ENCODE results near the gene ADCY1. TPM values are rescaled to one million over a fixed set of nuclear protein-coding genes. Genes with fewer than 3 reads are reported as not detected.

Gene ADCY1
- total RNA-seq, 8 experiments from 2014 or later: 0.56 to 22.4 (median 12.1) TPM

DNA sequence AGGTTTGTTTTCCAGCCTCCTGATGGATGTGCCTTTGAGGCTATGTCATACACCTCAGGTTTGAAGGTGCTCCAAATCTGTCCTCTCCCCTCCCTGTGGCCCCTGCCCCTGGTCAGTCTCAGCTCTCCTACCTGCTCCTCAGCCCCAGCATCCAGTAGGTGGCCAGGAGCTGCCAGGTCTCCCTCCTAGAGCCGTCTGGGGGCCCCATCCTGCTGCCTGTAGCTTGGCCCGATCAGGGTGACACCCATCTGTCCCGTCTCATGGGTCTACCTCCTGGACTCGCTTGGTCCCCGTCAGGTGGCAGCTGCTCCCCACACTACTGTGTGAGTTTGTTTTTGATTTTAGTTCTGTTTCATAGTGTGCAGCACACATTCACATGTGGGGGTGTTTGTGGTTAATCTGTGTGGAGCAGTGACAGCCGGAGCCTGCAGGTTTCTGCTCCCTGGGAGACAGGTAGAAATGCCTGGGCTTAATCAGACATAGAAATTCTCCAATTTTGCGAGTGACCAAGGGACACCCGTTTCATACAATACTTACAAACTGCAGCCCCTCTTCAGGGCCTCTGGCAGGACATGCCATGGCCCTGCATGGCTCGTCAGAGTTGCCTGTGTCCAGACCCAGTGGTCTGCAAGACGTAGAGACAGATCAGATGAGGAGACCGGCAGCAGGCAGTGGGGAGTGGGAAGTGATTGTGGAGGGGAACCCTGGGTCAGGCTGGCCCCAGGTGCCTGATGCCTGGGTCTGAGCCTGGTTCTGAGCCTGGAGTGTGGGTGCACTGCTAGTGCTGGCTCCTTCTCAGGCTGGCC is 17.1 kb downstream of the ADCY1 start:
- in situ Hi-C loops (cut with MboI; ENCODE audit: low pct_unique_long_range_greater_than_20kb in 2 of 9, low sequenced_read_pairs in 9 of 9, unreplicated experiment in 9 of 9): no loop called here
- ATAC-seq (replicated peaks in 6 of 8): no peak
- WGBS, 10 experiments: 60 to 100% (median 87%) methylated on average over 1 to 6 of the region's 11 CpGs; no CpG with 5 or more reads in 4 of the 10 experiments
- Histone ChIP-seq H3K4me3 (no peak overlapping the region), H3K27ac (no peak overlapping the region), H3K4me1 (replicated peaks in 1 of 2) (no peaks in the 10 kb centered on the region)

DNA sequence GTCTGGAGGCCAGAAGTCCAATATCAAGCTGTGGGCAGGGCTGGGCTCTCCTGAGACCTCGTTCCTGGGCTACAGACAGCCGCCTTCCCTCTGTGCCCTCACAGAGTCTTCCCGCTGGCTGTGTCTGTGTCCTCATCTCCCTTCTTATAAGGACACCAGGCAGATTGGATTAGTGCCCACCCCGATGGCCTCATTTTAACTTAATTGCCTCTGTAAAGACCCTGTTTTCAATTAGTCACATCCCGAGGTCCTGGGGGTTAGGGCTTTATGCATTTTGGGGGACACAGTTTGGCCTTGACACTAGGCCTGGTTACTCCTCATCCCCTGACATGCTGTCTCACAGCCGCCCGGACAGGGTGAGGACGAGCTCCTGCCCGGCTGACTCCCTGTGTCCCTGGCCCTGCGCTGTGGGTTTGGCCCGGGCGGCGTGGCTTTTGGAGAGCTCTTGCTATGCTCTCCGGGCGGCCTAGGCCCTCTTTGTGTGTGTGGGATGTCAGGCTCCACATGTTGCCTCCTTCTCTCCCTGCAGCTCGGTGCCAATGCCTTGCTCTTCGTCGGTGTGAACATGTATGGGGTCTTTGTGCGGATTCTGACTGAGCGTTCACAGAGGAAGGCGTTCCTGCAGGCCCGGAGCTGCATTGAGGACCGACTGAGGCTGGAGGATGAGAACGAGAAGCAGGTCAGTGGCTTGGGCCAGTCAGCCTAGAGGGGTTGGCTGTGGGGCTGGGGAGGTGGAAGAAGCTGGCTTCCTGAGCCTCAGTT is 18.2 kb downstream of the ADCY1 start:
- Histone ChIP-seq H3K4me3 (no peak overlapping the region), H3K27ac (no peak overlapping the region), H3K4me1 (replicated peaks in 1 of 2) (no peaks in the 10 kb centered on the region)
- in situ Hi-C loops (cut with MboI; ENCODE audit: low pct_unique_long_range_greater_than_20kb in 2 of 9, low sequenced_read_pairs in 9 of 9, unreplicated experiment in 9 of 9): no loop called here
- no peak for ATAC-seq (replicated peaks in 6 of 8)
- WGBS, 10 experiments: 50 to 100% (median 87%) methylated on average over 1 to 8 of the region's 24 CpGs; no CpG with 5 or more reads in 4 of the 10 experiments

GRCh38 chr7:45593121-45593541 is 19.0 kb downstream of the ADCY1 start:
- WGBS, 10 experiments: 90 to 100% methylated on average over 1 to 2 of the region's 12 CpGs; no CpG with 5 or more reads in 8 of the 10 experiments
- Histone ChIP-seq H3K4me1 (replicated peaks in 1 of 2) (no peaks in the 10 kb centered on the region), H3K27ac (no peak overlapping the region), H3K4me3 (no peak overlapping the region)
- in situ Hi-C loops (cut with MboI; ENCODE audit: low pct_unique_long_range_greater_than_20kb in 2 of 9, low sequenced_read_pairs in 9 of 9, unreplicated experiment in 9 of 9): no loop called here
- ATAC-seq (replicated peaks in 6 of 8): no peak

GRCh38 chr7:45593877-45594276 is 19.7 kb downstream of the ADCY1 start:
- ATAC-seq (replicated peaks in 6 of 8): peak in 1 of 8 experiments; percentile 29
- H3K27ac ChIP-seq: no peak overlapping the region
- no peaks in the 10 kb centered on the region for H3K4me1 ChIP-seq (replicated peaks in 1 of 2)
- in situ Hi-C loops (cut with MboI; ENCODE audit: low pct_unique_long_range_greater_than_20kb in 2 of 9, low sequenced_read_pairs in 9 of 9, unreplicated experiment in 9 of 9): no loop called here
- H3K4me3 ChIP-seq: no peak overlapping the region
- 60 to 100% (median 91%) methylated on average over 1 to 6 of the region's 8 CpGs; no CpG with 5 or more reads in 5 of the 10 experiments for WGBS, 10 experiments

DNA sequence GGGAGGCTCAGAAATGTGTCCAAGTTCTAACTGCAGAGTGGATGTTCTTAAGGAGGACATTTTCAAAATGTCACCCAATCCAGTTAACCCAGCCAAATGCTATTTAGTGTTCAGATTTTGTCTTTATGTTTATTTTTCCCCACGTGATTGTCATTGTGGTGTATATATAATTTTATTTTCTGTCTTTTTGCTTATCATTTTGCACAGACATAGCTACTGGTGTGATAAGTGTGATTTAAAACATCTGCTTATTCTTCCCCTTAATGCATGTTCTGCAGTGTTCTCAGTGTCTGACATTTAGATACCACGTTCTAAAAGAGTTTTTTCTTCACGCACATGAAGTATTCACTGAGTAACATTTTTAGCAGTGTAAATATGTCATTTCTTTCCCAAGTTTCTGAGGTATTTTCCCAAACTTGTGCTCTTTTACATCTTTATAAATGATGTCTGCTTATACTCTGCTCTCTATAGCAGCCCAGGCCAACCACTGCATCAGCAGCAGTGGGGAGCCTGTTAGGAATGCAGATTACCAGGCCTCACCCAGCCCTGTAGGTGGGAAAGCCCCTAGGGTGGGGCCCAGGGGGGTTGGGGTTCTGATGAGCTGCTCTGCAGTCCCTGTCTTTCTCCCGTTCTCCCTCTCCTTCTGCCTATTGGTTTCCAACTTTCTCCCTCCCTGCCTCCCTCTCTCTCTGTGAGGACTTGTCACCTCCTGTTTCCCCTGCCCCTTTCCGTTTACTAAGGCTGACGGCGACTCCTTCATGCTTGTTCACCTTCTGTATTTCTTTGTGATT is 20.8 kb downstream of the ADCY1 start:
- WGBS, 10 experiments: 52 to 93% (median 84%) methylated on average over 2 to 7 of the region's 7 CpGs

GRCh38 chr7:45595809-45596664 is 21.9 kb downstream of the ADCY1 start:
- H3K4me1 ChIP-seq (replicated peaks in 1 of 2): no peaks in the 10 kb centered on the region
- in situ Hi-C loops (cut with MboI; ENCODE audit: low pct_unique_long_range_greater_than_20kb in 2 of 9, low sequenced_read_pairs in 9 of 9, unreplicated experiment in 9 of 9): no loop called here
- WGBS, 10 experiments: 0 to 100% (median 90%) methylated on average over 1 to 6 of the region's 9 CpGs; no CpG with 5 or more reads in 3 of the 10 experiments
- no peak overlapping the region for H3K4me3 ChIP-seq
- ATAC-seq (replicated peaks in 6 of 8): no peak
- no peak overlapping the region for H3K27ac ChIP-seq

More for the DNA sequence above, 20.8 kb downstream of the ADCY1 start:
- in situ Hi-C loops (cut with MboI; ENCODE audit: low pct_unique_long_range_greater_than_20kb in 2 of 9, low sequenced_read_pairs in 9 of 9, unreplicated experiment in 9 of 9): no loop called here
- no peak overlapping the region for H3K27ac ChIP-seq
- no peaks in the 10 kb centered on the region for H3K4me1 ChIP-seq (replicated peaks in 1 of 2)
- no peak for ATAC-seq (replicated peaks in 6 of 8)
- H3K4me3 ChIP-seq: no peak overlapping the region

DNA sequence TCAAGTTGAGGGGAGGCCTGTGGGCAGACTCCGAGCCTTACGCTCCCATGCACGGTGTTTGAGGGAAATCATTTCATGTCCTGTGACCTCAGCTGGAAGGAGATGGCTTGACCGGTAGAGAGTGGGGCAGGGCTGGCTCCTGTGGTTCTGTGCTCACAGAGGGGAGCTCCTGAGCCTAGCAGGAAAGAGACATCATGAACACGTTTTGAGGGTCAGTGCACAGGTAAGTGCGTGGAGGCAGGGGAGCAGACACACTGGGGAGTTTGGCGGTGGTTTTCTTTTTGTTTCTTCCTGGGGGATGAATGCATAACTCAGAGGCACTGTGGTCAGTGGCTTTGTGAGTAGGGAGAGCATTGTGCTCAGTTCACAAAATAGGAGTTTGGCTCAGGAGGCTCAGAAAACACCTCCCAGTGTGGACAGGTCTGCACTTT is 22.5 kb downstream of the ADCY1 start:
- Histone ChIP-seq H3K27ac (no peak overlapping the region), H3K4me1 (replicated peaks in 1 of 2) (no peaks in the 10 kb centered on the region), H3K4me3 (no peak overlapping the region)
- 0 to 100% (median 67%) methylated on average over 1 to 4 of the region's 7 CpGs; no CpG with 5 or more reads in 3 of the 10 experiments for WGBS, 10 experiments
- in situ Hi-C loops (cut with MboI; ENCODE audit: low pct_unique_long_range_greater_than_20kb in 2 of 9, low sequenced_read_pairs in 9 of 9, unreplicated experiment in 9 of 9): no loop called here
- ATAC-seq (replicated peaks in 6 of 8): no peak

DNA sequence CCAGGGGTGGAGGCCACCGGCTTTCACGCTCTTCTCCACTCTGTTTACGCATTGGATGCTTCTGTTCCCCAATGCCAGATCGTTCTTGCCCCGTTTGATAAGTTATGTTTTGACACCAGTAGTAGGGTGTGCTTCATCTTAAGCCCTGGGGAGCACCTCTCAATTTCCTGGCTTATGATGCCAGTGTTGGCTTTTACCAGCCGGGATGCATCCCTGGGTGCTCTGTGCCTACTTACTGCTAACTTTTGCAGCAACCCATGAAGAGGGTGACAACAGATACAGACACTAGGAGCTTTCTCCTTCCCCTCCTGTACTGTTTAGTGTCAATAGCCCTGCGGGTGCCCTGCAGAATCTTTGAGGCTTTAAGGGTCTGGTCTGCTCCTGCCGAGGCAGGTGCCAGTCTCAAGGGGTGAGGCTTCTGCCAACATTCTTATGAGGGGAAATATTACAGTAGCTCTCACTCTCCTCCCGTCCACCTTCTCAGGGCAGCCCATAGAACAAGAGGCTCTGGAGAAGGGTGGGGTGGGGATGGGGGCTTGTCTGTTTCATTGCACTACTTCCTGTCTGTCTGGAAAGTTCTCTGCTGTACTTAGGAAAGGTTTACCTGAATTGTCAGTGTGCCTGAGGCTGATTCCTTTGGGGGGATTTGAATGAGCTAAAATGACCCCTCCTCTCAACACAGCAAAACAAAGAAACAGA is 23.3 kb downstream of the ADCY1 start:
- Histone ChIP-seq H3K4me3 (no peak overlapping the region), H3K4me1 (replicated peaks in 1 of 2) (no peaks in the 10 kb centered on the region), H3K27ac (no peak overlapping the region)
- no peak for ATAC-seq (replicated peaks in 6 of 8)
- in situ Hi-C loops (cut with MboI; ENCODE audit: low pct_unique_long_range_greater_than_20kb in 2 of 9, low sequenced_read_pairs in 9 of 9, unreplicated experiment in 9 of 9): no loop called here
- WGBS, 10 experiments: 75 to 89% (median 83%) methylated on average over 1 to 4 of the region's 9 CpGs; no CpG with 5 or more reads in 6 of the 10 experiments

DNA sequence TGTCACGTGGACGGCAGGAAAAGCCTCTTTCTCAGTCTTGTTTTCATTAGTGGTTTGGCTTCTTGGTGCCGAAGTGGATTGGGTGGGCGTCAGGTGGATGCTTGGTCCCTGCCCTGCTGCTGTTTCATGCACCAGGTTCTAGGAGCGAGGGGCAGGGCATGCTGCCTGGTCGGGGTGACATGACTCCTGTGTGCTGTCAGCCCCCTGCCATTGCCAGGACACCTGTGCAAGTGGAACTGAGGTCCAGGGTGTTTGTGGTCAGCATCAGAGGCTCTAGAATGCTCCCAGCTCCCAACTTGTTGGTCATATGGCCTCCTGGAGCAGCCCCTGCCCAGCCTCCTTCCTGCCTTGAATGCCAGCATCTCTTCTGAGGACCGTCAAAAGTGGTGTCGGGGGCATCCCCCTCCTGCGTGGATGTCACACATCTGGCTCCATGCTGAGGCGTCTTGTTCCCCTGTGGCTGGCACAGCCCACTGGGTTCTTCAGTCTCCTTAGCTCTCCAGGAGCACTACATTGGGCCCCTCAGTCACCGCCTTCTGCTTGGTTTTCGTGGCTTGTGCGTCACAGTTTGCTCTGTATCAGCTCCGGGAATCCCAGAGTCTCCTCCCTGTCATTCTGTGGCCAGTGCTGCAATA is 24.8 kb downstream of the ADCY1 start:
- no peak overlapping the region for H3K27ac ChIP-seq
- H3K4me1 ChIP-seq (replicated peaks in 1 of 2): no peaks in the 10 kb centered on the region
- no peak overlapping the region for H3K4me3 ChIP-seq
- in situ Hi-C loops (cut with MboI; ENCODE audit: low pct_unique_long_range_greater_than_20kb in 2 of 9, low sequenced_read_pairs in 9 of 9, unreplicated experiment in 9 of 9): no loop called here
- WGBS, 10 experiments: 20 to 97% (median 87%) methylated on average over 2 to 6 of the region's 14 CpGs; no CpG with 5 or more reads in 3 of the 10 experiments
- ATAC-seq (replicated peaks in 6 of 8): no peak

DNA sequence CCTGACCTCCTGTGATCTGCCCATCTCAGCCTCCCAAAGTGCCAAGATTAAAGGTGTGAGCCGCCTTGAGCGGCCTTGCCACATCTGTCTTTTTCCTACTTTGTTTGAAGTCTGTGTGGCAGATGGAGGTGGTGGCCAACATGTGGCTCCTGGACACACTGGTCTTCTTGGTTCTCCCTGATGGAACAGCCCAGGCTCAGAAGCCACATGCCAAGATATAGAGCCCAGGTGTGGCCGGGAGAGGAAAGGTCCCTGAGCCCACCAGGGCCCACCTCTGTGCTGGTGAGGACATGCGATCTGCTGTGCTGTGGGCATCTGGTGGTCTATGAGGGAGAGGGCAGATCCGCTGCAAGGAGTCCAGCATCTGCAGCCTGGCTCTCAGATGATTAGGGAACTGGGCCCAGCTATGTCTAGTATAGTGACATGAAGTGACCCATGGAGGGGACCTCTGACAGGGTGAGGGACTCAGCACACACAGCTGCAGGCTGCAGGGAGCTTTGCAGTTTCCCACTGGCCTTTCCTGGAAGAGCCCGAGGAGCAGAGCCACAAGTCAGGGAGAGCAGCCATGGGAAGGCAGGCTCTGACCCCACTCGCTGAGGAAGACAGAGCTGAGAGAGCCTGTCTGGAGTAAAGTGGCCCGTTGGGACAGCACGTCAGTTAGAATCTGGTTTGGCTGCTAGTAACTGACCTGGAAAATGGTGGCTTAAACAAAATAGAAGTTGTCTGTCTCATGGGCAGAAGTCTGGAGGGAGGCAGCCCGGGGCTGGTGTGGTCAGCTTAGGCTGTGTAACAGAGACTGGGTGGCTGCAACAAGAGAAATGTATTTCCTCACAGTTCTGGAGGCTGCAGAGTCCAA is 25.9 kb downstream of the ADCY1 start:
- WGBS, 10 experiments: 67 to 100% (median 83%) methylated on average over 1 to 4 of the region's 10 CpGs; no CpG with 5 or more reads in 3 of the 10 experiments
- in situ Hi-C loops (cut with MboI; ENCODE audit: low pct_unique_long_range_greater_than_20kb in 2 of 9, low sequenced_read_pairs in 9 of 9, unreplicated experiment in 9 of 9): no loop called here
- no peak overlapping the region for H3K27ac ChIP-seq
- no peaks in the 10 kb centered on the region for H3K4me1 ChIP-seq (replicated peaks in 1 of 2)
- no peak overlapping the region for H3K4me3 ChIP-seq
- no peak for ATAC-seq (replicated peaks in 6 of 8)

DNA sequence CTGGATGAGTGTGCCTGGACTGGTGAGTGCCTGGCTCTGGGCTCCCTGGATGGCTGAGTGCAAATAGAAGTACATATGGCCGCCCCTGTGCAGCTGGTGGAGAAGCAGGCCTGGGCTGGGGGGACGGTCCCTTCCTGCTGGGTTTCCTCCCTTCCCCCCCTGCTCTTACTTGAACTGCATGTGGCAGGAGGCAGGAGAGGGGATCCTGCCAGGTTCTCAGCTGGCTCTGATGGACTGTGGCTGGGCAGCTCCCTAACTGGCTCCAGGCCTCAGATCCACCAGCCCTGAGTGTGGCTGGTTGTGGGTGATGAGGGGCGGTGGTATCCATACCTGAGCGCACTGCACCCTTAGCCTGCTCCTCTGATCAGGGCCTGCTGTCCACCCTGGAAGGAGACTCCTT is 26.9 kb downstream of the ADCY1 start:
- ATAC-seq (replicated peaks in 6 of 8): no peak
- H3K4me3 ChIP-seq: no peak overlapping the region
- in situ Hi-C loops (cut with MboI; ENCODE audit: low pct_unique_long_range_greater_than_20kb in 2 of 9, low sequenced_read_pairs in 9 of 9, unreplicated experiment in 9 of 9): no loop called here

More for the DNA sequence above, 26.9 kb downstream of the ADCY1 start:
- Histone ChIP-seq H3K4me1 (replicated peaks in 1 of 2) (no peaks in the 10 kb centered on the region), H3K27ac (no peak overlapping the region)
- WGBS, 10 experiments: 90 to 100% methylated on average over 1 to 2 of the region's 4 CpGs; no CpG with 5 or more reads in 8 of the 10 experiments

Measured in motor neuron (in vitro differentiated cells).